Heart left ventricle (tissue), 16 donors: ENCODE results near the gene C12orf43. TPM values are rescaled to one million over a fixed set of nuclear protein-coding genes. Genes with fewer than 3 reads are reported as not detected.

Experiments
- ATAC-seq, 4 donors: fragments of 200-7000 bp; cut with Tn5 transposase; one replicate each; pipeline ENCODE4 v1.9.1; 2020 to 2022; ENCODE audit warnings: moderate library complexity in 4 of 4, mild to moderate bottlenecking in 3 of 4, moderate number of reproducible peaks in 1 of 4
- DNase-seq, 5 donors: peaks; one replicate each; pipeline ENCODE4 v3.0.0-alpha.2; 2020
- H3K27ac ChIP-seq, 12 donors: fragments of 200-600 bp; sonication (generic) in 4 of 12; one replicate each; pipeline versions ENCODE4 v1.5.0 to v1.8.0; 2016 to 2022; ENCODE audit warnings: mild to moderate bottlenecking in 2 of 12
- H3K27me3 ChIP-seq, 9 donors: fragments of 200-600 bp; sonication (generic) in 2 of 9; one replicate each; pipeline versions ENCODE4 v1.5.1 to v1.8.0; 2016 to 2022; ENCODE audit warnings: mild to moderate bottlenecking in 3 of 9
- H3K36me3 ChIP-seq, 9 donors: fragments of 200-600 bp; sonication (generic) in 2 of 9; one replicate each; pipeline versions ENCODE4 v1.5.0 to v1.8.0; 2018 to 2022; ENCODE audit warnings: mild to moderate bottlenecking in 2 of 9
- H3K4me1 ChIP-seq, 12 donors: fragments of 200-600 bp; sonication (generic) in 4 of 12; one replicate each; pipeline versions ENCODE4 v1.5.0 to v1.8.0; 2016 to 2022; ENCODE audit warnings: mild to moderate bottlenecking in 3 of 12
- H3K4me3 ChIP-seq, 12 donors: fragments of 200-600 bp; sonication (generic) in 4 of 12; one replicate each; pipeline versions ENCODE4 v1.5.0 to v1.8.0; 2017 to 2022; ENCODE audit warnings: mild to moderate bottlenecking in 9 of 12, moderate library complexity in 4 of 12
- H3K9me3 ChIP-seq, 12 donors: fragments of 200-600 bp; sonication (generic) in 4 of 12; one replicate each; pipeline versions ENCODE4 v1.5.0 to v1.8.0; 2016 to 2022; ENCODE audit warnings: mild to moderate bottlenecking in 1 of 12
- POLR2A ChIP-seq, 2 donors: fragments of 450-650 bp; IDR thresholded peaks; one replicate each; pipeline ENCODE4 v1.6.1; 2017; ENCODE audit warnings: antibody characterized with exemption in 2 of 2, mild to moderate bottlenecking in 2 of 2, moderate library complexity in 2 of 2
- WGBS, 4 donors: extraction: QIAGEN DNeasy Blood & Tissue Kit in 2 of 4; methylation state at CpG; one replicate each; pipeline versions ENCODE4 v1.1.5 to v1.1.7; 2013 to 2018; 5-methylcytosine and 5-hydroxymethylcytosine counted together
- intact Hi-C, 10 donors: fragments of 100-400 bp; cut with DNase I; formaldehyde crosslinking; loops; one replicate each; pipeline versions ENCODE4 v1.11.1 to v1.14.2; 2022
- polyA plus RNA-seq, 2 donors: library from polyadenylated mRNA; stranded (reverse); fragments of 200-250 nt; gene quantifications; one replicate each; pipeline ENCODE4 v1.2.3, GENCODE V29; 2013
- total RNA-seq, 9 donors: library from RNA; depleted of rRNA in 2 of 9; stranded (reverse); fragments of >200 nt in 2 of 9; fragmentation: NEBNext Ultra II Directional in 3 of 9; extraction: Animal tissue kit (Norgen Biotek cat#: 25700) in 3 of 9; gene quantifications; one replicate each; pipeline versions ENCODE4 v1.1.0 to v1.2.4, GENCODE V29; 2016 to 2023
- TF ChIP-seq, protein P1 (sequence below), 12 donors: fragments of 200-600 bp; sonication (generic) in 4 of 12; IDR thresholded peaks; one replicate each; pipeline versions ENCODE4 v1.5.0 to v1.8.0; 2018 to 2022; ENCODE audit warnings: antibody characterized with exemption in 12 of 12, mild to moderate bottlenecking in 5 of 12
- donor health status: ischemic (EF 13 %, LVEDD 7.1; RV severe dilation, severe dysfunction).
- donor health status: healthy with polysubstance abuse.
- donor health status: DM: no; HTN: yes; CAD: no.
- donor health status: DM: no; HTN: no; CAD: no.
- donor health status: ischemic (EF 25% LVEDD 6.9; RV normal size, moderate dysfunction).
- donor health status: ischemic (EF 25% LVEDD 5.7; RV mildly dilated, moderate dysfunction).
- donor health status: healthy.
- donor health status: DM: yes; HTN: yes; CAD: no.
- donor health status: ischemic (EF 35%, LVEDD 5.7; RV mildly dilated, moderate dysfunction).
- donor health status: nonischemic (EF 11% LVEDD 7.7; RV severe dilation, severe dysfunction).
- donor health status: DM: yes; HTN: yes; CAD: no.
- donor health status: PGD.
- donor health status: ischemic (EF 29% LVEDD 5.4; RV normal size, mild dysfunction).
- donor health status: nonischemic (EF 23%, LVEDD 6.1; RV moderate dilation, normal function).

Gene C12orf43
- total and polyA plus RNA-seq, 11 donors: 5.9 to 16.3 (median 9.2) TPM

DNA sequence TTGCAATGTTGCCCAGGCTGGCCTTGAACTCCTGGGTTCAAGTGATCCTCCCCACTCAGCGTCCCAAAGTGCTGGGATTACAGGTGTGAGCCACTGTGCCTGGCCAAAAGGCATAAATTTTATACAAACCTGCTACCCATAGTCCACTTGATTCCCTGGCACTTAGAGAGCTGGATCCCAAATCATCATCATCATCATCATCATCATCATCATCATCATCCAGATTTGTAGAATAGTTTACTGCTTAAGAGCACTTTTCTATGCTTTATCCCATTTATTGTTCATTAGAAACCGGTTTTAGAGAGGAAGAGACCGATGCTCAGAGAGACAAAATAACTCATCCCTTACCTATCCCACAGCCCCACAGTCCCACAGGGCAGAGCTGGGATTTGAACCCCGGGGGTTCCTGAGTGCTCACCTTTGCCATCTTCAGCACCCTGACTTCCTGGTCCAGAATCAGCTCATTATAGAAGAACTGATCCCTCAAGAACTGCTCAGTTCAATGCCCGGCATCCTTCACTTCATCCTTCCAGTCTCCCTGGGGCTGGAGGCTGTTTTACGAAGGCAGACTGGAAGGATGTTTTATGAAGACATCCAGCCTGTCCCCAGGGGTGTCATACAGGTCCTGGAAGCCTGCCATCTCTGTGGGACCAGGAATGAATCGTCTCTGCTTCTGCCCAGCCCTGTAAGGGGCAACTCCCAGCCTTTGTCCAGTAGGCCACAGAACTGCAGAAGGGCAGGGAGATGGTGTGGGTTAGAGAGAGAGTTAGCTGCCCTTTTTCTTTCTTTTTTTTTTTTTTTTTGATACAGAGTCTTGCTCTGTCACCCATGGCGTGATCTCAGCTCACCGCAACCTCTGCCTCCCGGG is 43.0 kb upstream of the C12orf43 start:
- intact Hi-C loops: no loop called here
- 73 to 80% (median 78%) methylated on average over 10 of the region's 10 CpGs for WGBS, 4 donors
- peaks cover 0 to 13% (median 3%) of the 10 kb centered on the region in 12 donors for H3K4me1 ChIP-seq
- H3K36me3 ChIP-seq: no peaks in the 10 kb centered on the region
- no peaks in the 10 kb centered on the region for H3K9me3 ChIP-seq
- H3K4me3 ChIP-seq: peak overlapping the region in 5 of 12 donors; percentile 32 to 49 (median 40)
- TF ChIP-seq POLR2A (IDR thresholded peaks at IDR 0.05): no peak
- TF ChIP-seq, protein P1, sequence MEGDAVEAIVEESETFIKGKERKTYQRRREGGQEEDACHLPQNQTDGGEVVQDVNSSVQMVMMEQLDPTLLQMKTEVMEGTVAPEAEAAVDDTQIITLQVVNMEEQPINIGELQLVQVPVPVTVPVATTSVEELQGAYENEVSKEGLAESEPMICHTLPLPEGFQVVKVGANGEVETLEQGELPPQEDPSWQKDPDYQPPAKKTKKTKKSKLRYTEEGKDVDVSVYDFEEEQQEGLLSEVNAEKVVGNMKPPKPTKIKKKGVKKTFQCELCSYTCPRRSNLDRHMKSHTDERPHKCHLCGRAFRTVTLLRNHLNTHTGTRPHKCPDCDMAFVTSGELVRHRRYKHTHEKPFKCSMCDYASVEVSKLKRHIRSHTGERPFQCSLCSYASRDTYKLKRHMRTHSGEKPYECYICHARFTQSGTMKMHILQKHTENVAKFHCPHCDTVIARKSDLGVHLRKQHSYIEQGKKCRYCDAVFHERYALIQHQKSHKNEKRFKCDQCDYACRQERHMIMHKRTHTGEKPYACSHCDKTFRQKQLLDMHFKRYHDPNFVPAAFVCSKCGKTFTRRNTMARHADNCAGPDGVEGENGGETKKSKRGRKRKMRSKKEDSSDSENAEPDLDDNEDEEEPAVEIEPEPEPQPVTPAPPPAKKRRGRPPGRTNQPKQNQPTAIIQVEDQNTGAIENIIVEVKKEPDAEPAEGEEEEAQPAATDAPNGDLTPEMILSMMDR (IDR thresholded peaks at IDR 0.05): no peak
- ATAC-seq (peak in 1 of 4 donors; percentile 10), DNase-seq (no peak)
- no peaks in the 10 kb centered on the region for H3K27me3 ChIP-seq
- peak overlapping the region in 9 of 12 donors; percentile 17 to 89 (median 71) for H3K27ac ChIP-seq

DNA sequence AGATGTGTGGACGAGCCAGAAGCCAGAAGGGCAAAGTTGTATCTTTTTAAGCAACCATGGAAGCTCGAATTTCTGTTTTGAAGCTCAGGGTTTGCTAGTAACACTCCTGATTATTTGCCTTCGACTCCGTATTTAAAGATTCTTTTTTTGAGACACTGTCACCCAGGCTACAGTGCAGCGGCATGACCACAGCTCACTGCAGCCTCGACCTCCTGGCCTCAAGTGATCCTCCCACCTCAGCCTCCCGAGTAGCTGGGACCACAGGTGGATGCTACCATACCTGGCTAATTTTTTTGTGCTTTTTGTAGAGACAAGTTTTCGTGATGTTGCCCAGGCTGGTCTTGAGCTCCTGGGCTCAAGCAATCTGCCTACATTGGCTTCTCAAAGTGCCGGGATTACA is 41.5 kb upstream of the C12orf43 start:
- H3K36me3 ChIP-seq: no peaks in the 10 kb centered on the region
- H3K27ac ChIP-seq: no peak overlapping the region
- DNase-seq (no peak), ATAC-seq (no peak)
- intact Hi-C loops: no loop called here
- peaks cover 0 to 13% (median 3%) of the 10 kb centered on the region in 12 donors for H3K4me1 ChIP-seq
- no peak for TF ChIP-seq POLR2A (IDR thresholded peaks at IDR 0.05)
- TF ChIP-seq, protein P1 (IDR thresholded peaks at IDR 0.05): no peak
- WGBS, 4 donors: 60 to 69% (median 65%) methylated on average over 9 of the region's 9 CpGs
- no peak overlapping the region for H3K4me3 ChIP-seq
- no peaks in the 10 kb centered on the region for H3K27me3 ChIP-seq
- no peaks in the 10 kb centered on the region for H3K9me3 ChIP-seq

DNA sequence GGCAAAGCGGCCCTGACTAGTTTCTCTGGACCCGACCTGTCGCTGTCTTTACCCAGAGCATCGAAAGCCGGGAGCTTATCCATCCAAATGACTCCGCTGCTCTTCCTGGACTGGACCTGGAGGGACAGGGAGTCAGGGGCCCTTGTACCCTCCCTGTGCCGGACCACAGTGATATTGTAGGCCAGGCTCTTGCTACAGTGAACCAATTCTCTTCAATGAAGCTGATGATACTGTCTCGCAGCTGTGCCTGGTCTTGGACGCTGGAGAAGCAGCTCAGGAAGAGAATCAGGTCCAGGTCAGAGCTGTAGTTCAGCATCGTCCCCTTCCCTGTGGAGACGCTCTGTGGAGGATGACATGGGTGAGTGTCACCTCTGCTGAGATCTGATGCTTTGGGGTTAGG is 37.4 kb upstream of the C12orf43 start:
- H3K27me3 ChIP-seq: no peaks in the 10 kb centered on the region
- H3K4me3 ChIP-seq: no peak overlapping the region
- ATAC-seq (no peak), DNase-seq (no peak)
- intact Hi-C loops: no loop called here
- H3K27ac ChIP-seq: no peak overlapping the region
- TF ChIP-seq, protein P1 (IDR thresholded peaks at IDR 0.05): no peak
- TF ChIP-seq POLR2A (IDR thresholded peaks at IDR 0.05): no peak
- H3K4me1 ChIP-seq: no peaks in the 10 kb centered on the region
- H3K9me3 ChIP-seq: no peaks in the 10 kb centered on the region
- H3K36me3 ChIP-seq: no peaks in the 10 kb centered on the region
- 86 to 93% (median 92%) methylated on average over 10 to 11 of the region's 11 CpGs for WGBS, 4 donors

DNA sequence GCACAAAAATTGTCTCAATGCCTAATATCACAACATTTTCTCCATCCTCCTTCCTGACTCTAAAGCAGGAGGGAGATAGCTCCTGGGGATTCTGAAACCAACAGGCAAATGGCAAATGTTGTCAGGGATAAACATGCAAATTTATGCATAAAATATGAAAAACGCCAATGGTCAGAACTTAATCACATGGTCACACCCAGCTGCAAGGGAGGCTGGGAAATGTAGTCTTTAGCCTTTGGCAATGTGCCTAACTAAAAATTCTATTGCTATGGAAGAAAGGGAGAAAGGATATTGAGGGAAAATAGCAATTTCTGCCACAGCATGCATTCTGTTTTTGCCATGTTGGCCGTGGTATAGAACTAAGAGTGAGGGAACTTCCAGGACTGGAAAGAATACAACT is 34.4 kb upstream of the C12orf43 start:
- intact Hi-C loops: no loop called here
- ATAC-seq (no peak), DNase-seq (no peak)
- Histone ChIP-seq H3K4me1 (peaks cover 0 to 6% (median 0%) of the 10 kb centered on the region in 12 donors), H3K27me3 (no peaks in the 10 kb centered on the region), H3K27ac (no peak overlapping the region), H3K9me3 (no peaks in the 10 kb centered on the region), H3K4me3 (no peak overlapping the region), H3K36me3 (no peaks in the 10 kb centered on the region)
- no peak for TF ChIP-seq POLR2A (IDR thresholded peaks at IDR 0.05)
- TF ChIP-seq, protein P1 (IDR thresholded peaks at IDR 0.05): no peak
- WGBS, 4 donors: 51 to 73% (median 71%) methylated on average over 2 of the region's 2 CpGs
